Stimulated activated effector memory CD8-positive, alpha-beta T cell treated with anti-CD3 and anti-CD28 coated beads, Interleukin-12 subunit alpha, Interleukin-12 subunit beta, amount 100 ng/mL, for 72 hours (primary cell): Measurements from ENCODE around the gene RBM19.
"Not testable (repeated sequence)": the region's sequence is repeated elsewhere in the genome, so short reads cannot be mapped to it uniquely, and the experiment has no call there.

Experiments used
- ATAC-seq: fragments of 150-1000 bp; cut with Tn5 transposase; 2 replicates; pipeline ENCODE4 v1.10.0; 2021
- DNase-seq, 2 donors: peaks; one replicate each; pipeline ENCODE4 v3.0.0; 2021 to 2022; ENCODE audit warnings: low spot score in 2 of 2
- H3K27ac Mint-ChIP-seq: one replicate; pipeline ENCODE4 v1.8.0; 2022; ENCODE audit warnings: mild to moderate bottlenecking, mixed read lengths
- H3K36me3 Mint-ChIP-seq: one replicate; pipeline ENCODE4 v1.8.0; 2022; ENCODE audit warnings: mild to moderate bottlenecking, mixed read lengths
- H3K4me1 Mint-ChIP-seq: one replicate; pipeline ENCODE4 v1.8.0; 2022; ENCODE audit warnings: mixed read lengths
- H3K4me3 Mint-ChIP-seq: one replicate; pipeline ENCODE4 v1.8.0; 2022; ENCODE audit warnings: mild to moderate bottlenecking, mixed read lengths
- H3K9me3 Mint-ChIP-seq: one replicate; pipeline ENCODE4 v1.8.0; 2022; ENCODE audit warnings: mixed read lengths

RBM19 gene

DNA sequence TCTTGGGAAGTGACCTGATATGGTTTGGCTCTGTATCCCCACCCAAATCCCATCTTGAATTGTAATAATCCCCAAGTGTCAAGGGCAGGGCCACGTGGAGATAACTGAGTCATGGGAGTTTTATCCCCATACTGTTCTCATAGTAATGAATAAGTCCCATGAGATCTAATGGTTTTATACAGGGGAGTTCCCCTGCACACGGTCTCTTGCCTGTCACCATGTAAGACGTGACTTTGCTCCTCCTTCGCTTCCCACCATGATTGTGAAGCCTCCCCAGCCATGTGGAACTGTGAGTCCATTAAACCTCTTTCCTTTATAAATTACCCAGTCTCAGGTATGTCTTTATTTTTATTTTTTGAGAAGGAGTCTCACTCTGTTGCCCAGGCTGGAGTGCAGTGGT lies 26.6 kb upstream of the RBM19 start:
- not testable (repeated sequence) for H3K27ac Mint-ChIP-seq, DNase-seq, H3K36me3 Mint-ChIP-seq, H3K4me1 Mint-ChIP-seq, H3K9me3 Mint-ChIP-seq, ATAC-seq, H3K4me3 Mint-ChIP-seq

DNA sequence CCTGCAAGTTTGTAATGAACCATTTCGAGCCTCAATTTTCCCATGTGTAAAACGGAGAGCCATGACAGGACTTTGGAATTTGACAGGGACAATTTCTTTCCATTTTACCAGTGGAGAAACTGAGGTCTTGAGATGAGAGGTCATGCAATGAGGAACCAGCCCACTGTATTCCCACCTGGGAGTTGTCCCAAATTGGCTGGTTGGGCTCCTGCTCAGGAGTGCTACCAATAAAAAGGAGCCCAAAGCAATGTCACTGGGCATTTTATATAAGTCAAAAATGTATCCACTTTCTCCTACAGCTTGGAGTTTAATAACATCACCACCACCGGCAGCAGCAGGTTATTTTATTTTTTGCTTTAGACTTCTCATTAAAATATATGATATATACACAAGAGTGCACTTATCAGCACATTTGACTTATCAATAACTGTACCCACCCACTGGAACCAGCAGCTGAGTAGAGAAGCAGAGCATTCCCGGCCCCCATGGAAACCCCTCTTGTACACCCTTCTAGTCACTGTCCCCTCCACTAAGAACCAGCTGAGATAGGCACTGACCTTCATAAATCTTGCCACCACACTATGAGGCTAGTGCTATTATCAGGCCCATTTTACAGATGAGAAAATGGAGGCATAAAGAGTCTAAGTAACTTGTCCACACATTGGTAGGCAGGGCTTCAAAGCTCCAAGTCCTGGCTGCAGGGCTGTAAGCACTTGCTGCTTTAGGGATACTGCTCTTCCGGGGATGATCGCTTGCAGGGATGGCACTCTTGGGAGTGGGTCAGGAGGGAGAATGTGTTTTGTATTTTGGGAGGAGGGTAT lies 25.3 kb upstream of the RBM19 start:
- Mint-ChIP-seq H3K36me3 (no peaks in the 10 kb centered on the region), H3K27ac (no peak overlapping the region), H3K4me3 (no peak overlapping the region), H3K4me1 (no peaks in the 10 kb centered on the region), H3K9me3 (no peaks in the 10 kb centered on the region)
- ATAC-seq (no peak), DNase-seq (no peak)

- Mint-ChIP-seq H3K36me3 (no peaks in the 10 kb centered on the region), H3K4me1 (no peaks in the 10 kb centered on the region), H3K4me3 (no peak overlapping the region), H3K27ac (no peak overlapping the region), H3K9me3 (no peaks in the 10 kb centered on the region)
- DNase-seq: no peak
- ATAC-seq: no peak
Observed at GRCh38 chr12:113990250-113991223, 24.4 kb upstream of the RBM19 start.

DNA sequence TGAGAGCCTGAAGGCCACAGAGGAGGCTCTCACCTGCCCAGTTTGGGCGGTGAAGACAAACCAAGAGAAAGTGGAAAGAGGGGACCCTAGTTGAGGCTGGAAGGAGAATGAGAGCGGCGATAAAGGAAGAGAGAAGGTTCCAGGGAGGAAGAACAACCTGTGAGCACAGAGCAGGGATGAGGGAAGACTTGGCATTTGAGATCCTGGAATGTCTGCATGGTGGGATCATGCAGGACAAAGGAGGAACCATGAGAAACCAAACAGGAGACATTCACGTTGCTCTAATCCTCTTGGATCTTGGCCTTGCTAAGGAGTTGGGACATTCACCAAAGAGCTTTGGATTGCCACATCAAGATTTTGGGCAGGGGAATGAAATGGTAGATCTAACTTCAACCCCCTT lies 22.9 kb upstream of the RBM19 start:
- no peaks in the 10 kb centered on the region for H3K36me3 Mint-ChIP-seq
- H3K9me3 Mint-ChIP-seq: no peaks in the 10 kb centered on the region
- no peak for ATAC-seq
- H3K27ac Mint-ChIP-seq: no peak overlapping the region
- H3K4me3 Mint-ChIP-seq: no peak overlapping the region
- no peak for DNase-seq
- H3K4me1 Mint-ChIP-seq: no peaks in the 10 kb centered on the region

DNA sequence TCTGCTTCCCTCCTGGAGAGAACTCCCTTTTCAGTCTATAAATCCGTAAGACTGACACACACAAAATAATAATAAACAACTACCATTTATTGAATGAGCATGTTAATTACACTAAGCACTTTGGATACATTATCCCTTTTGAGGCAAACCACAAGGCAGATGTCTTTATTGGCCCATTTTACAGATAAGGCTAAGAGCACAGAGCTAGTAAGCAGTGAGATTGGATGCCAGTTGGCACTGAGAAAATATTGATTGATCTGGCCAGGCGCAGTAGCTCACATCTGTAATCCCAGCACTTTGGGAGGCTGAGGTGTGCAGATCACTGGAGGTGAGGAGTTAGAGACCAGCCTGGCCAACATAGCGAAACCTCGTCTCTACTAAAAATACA lies 21.9 kb upstream of the RBM19 start:
- DNase-seq (no peak), ATAC-seq (no peak)
- H3K4me3 Mint-ChIP-seq: no peak overlapping the region
- no peaks in the 10 kb centered on the region for H3K4me1 Mint-ChIP-seq
- no peaks in the 10 kb centered on the region for H3K36me3 Mint-ChIP-seq
- H3K27ac Mint-ChIP-seq: no peak overlapping the region
- no peaks in the 10 kb centered on the region for H3K9me3 Mint-ChIP-seq

DNA sequence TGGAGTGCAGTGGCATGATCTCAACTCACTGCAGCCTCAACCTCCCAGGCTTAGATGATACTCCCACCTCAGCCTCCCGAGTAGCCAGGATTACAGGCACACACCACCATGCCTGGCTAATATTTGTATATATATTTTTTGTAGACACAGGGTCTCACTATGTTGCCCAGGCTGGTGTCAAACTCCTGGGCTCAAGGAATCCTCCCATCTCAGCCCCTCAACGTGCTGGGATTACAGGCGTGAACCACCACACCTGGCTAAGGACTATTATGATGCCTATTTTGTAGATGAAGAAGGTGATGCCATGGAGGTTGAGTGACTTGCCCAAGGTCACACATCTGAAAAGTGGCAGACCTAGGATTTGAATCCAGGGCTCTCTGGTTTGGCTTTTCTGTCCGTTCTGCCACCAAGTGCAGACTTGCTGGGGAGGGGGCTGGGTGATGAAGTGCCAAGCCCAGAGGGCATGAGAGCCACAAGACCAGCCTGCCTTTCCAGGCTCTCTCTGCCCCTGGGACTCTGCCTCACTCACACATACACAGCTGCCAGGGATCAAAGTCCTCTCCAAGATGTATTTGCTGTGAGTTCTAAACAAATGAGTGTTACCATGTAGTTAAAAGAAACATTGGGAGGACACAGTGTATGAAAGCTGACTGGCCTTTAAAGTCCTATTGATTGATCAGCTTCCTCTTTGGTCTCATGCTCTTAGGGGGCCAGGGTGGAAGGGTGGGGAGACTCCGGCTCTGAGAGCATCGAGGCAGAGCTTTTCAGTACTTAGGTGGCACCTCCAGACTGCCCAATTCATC lies 21.3 kb upstream of the RBM19 start:
- H3K27ac Mint-ChIP-seq: no peak overlapping the region
- no peaks in the 10 kb centered on the region for H3K9me3 Mint-ChIP-seq
- H3K4me3 Mint-ChIP-seq: no peak overlapping the region
- ATAC-seq (no peak), DNase-seq (no peak)
- H3K36me3 Mint-ChIP-seq: no peaks in the 10 kb centered on the region
- H3K4me1 Mint-ChIP-seq: no peaks in the 10 kb centered on the region

DNA sequence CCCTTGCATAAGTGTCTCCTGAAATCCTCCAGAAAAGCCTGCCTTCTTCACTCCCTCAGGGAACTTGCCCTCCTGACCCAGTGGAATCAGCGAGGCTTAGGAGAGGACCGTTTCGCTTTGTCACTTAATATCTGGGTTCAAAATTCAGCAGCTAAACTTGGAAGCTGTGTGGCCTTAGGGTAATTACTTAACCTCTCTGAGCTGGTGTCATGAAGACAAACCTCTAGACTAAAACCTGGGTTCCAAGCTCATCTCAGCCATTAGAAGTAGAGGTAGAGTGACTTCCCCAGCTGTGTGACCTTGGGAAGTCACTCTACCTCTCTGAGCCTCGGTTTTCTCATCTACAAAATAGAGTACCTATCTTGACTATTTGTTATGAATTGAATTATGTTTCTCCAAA lies 18.3 kb upstream of the RBM19 start:
- no peak for ATAC-seq
- Mint-ChIP-seq H3K4me3 (no peak overlapping the region), H3K27ac (no peak overlapping the region)

DNA sequence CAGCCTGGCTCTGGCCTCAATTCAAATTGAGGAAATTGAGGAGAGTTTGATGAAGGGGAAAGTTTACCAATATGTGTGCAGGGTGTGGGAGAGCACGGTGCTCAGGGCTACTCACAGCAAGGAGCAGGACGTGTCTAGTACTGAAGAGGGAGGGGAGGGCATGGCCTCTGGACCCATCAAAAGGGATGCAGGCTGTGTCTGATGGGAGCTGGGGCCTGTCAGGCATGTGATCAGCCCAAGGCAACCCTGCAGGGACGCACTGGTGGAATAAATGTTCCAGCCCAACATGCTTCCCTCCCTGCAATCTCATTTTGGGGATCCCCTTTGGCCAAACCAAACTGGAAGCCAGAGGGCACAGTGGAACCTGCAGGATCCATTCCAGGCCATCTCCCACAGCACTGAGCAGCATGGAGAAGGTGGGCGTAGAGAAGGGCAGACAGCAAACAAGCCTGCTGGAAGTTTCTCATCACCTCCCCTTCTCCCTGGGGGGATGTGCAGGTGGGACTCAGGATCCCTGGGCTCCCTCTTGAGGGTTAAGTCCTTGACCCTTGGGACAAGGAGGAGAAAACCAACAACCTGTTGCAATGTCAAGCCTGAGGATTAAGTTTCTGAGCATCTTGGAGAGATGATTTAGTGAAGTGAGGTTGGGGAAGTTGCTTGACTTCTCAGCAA lies 17.8 kb upstream of the RBM19 start:
- no peaks in the 10 kb centered on the region for H3K4me1 Mint-ChIP-seq
- no peak overlapping the region for H3K27ac Mint-ChIP-seq
- no peaks in the 10 kb centered on the region for H3K9me3 Mint-ChIP-seq
- H3K36me3 Mint-ChIP-seq: no peaks in the 10 kb centered on the region
- H3K4me3 Mint-ChIP-seq: no peak overlapping the region
- DNase-seq (no peak), ATAC-seq (peak; percentile 9)

More for the DNA sequence above, 18.3 kb upstream of the RBM19 start:
- H3K4me1 Mint-ChIP-seq: no peaks in the 10 kb centered on the region
- no peak for DNase-seq
- H3K9me3 Mint-ChIP-seq: no peaks in the 10 kb centered on the region
- no peaks in the 10 kb centered on the region for H3K36me3 Mint-ChIP-seq

- H3K27ac Mint-ChIP-seq: no peak overlapping the region
- ATAC-seq (no peak), DNase-seq (no peak)
- no peak overlapping the region for H3K4me3 Mint-ChIP-seq
- H3K4me1 Mint-ChIP-seq: no peaks in the 10 kb centered on the region
- H3K9me3 Mint-ChIP-seq: no peaks in the 10 kb centered on the region
- H3K36me3 Mint-ChIP-seq: no peaks in the 10 kb centered on the region
Observed at GRCh38 chr12:113983265-113983664, 17.1 kb upstream of the RBM19 start.

DNA sequence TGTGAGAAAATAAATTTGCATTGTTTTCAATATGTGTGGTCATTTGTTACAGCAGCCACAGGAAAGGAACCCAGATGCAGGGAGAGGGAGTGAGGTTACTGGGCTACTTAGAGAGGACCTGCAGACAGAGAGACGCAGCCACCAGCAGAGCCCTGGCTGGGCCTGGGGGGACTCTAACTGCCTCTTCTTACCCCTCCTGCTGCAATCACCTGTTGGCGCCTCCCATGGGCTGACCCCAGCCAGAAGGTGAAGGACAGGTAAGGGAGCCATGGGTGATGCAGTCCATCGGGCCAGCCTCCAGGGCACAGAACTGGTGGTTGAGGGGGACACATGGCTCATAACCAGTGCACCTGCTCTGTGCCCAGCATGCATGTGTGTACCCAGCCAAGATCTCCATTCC lies 15.8 kb upstream of the RBM19 start:
- ATAC-seq (no peak), DNase-seq (no peak)
- Mint-ChIP-seq H3K4me1 (no peaks in the 10 kb centered on the region), H3K9me3 (no peaks in the 10 kb centered on the region), H3K27ac (no peak overlapping the region), H3K36me3 (no peaks in the 10 kb centered on the region), H3K4me3 (no peak overlapping the region)

GRCh38 chr12:113980537-113981337 lies 14.6 kb upstream of the RBM19 start:
- H3K9me3 Mint-ChIP-seq: no peaks in the 10 kb centered on the region
- no peak overlapping the region for H3K27ac Mint-ChIP-seq
- DNase-seq (peak in 1 of 2 donors; percentile 55), ATAC-seq (no peak)
- no peak overlapping the region for H3K4me3 Mint-ChIP-seq
- H3K36me3 Mint-ChIP-seq: no peaks in the 10 kb centered on the region
- H3K4me1 Mint-ChIP-seq: no peaks in the 10 kb centered on the region

DNA sequence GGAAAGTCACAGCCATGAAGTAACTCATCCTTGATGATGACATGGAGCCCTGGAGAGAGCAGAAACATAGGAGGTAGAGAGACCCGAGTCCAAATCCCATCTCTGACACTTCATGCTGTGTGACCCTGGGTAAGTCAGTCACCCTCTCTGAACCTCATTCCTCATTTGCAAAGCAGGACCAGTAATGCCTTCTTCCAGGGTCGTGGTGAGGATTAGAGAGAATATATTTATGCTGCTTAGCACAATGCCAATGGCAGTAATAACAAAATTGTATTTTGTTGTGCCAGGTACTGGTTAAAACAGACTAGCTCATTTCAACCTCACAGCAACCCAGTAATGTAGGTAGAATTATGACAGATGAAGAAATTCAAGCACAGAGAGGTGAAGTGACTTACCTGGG lies 13.9 kb upstream of the RBM19 start:
- Mint-ChIP-seq H3K36me3 (no peaks in the 10 kb centered on the region), H3K27ac (no peak overlapping the region), H3K4me1 (no peaks in the 10 kb centered on the region), H3K9me3 (no peaks in the 10 kb centered on the region), H3K4me3 (no peak overlapping the region)
- ATAC-seq (no peak), DNase-seq (no peak)

DNA sequence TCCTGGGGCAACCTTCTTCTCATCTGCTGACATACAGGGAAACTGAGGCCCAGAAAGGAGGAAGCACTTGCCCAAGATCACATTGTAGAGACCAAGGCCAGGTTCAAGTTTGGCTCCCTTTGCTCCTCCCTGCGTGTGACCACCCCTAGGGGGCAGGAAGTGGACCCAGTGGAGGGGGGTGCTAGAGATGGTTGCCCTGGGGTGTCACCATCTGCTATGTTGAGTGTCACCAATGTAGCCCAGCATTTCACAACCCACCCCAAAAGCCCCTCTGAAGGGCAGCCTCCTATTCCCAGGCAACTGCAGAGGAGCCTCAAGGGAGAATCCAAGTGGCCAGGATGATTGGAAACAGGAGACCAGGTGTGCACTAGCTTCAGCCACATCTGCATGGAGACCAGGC lies 12.0 kb upstream of the RBM19 start:
- Mint-ChIP-seq H3K4me1 (peaks cover 6% of the 10 kb centered on the region), H3K9me3 (no peaks in the 10 kb centered on the region), H3K36me3 (no peaks in the 10 kb centered on the region), H3K27ac (no peak overlapping the region), H3K4me3 (no peak overlapping the region)
- DNase-seq (no peak), ATAC-seq (no peak)

DNA sequence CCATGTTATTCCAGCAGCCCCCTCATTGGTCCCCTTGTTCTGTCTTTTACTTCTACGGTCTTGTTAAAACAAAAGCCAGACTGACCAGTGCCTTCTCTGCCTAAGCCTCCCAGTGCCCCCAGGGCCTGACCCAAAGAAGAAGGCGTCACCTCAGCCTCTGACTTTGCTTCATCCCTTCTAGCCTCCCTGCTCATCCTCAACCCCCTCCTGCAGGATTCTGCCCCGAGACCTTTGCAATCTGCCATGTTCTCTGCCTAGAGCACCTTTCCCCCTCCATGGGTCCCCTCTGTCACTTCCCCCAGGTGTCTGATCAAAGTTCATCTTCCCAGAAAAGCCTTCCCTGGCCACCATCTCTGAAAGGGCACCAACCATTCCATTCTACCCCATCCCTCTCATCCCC lies 7.9 kb upstream of the RBM19 start:
- Mint-ChIP-seq H3K9me3 (no peaks in the 10 kb centered on the region), H3K4me3 (no peak overlapping the region), H3K27ac (no peak overlapping the region), H3K36me3 (no peaks in the 10 kb centered on the region), H3K4me1 (peaks cover 6% of the 10 kb centered on the region)
- ATAC-seq (no peak), DNase-seq (no peak)
